SJSA1 (cell line): ENCODE data around the gene AHRR. TPM values are rescaled to one million over a fixed set of nuclear protein-coding genes. Genes with fewer than 3 reads are reported as not detected.

ENCODE experiments used
- DNase-seq, 2 experiments: peaks; one replicate each; pipeline ENCODE4 v3.0.0-alpha.2; 2015 to 2020; ENCODE audit warnings: low spot score in 2 of 2, low read depth in 1 of 2
- H3K27ac ChIP-seq: fragments of 250-450 bp; sonication (Bioruptor Pico); 2 replicates; pipeline ENCODE4 v1.5.1; 2020; ENCODE audit warnings: mild to moderate bottlenecking, moderate library complexity
- H3K27me3 ChIP-seq: fragments of 250-450 bp; sonication (Bioruptor Pico); replicated peaks from 2 replicates; pipeline ENCODE4 v1.5.1; 2020; ENCODE audit warnings: mild to moderate bottlenecking, moderate library complexity
- H3K36me3 ChIP-seq: fragments of 250-450 bp; sonication (Bioruptor Pico); 2 replicates; pipeline ENCODE4 v1.5.1; 2020; ENCODE audit warnings: mild to moderate bottlenecking
- H3K4me1 ChIP-seq: fragments of 250-450 bp; sonication (Bioruptor Pico); replicated peaks from 2 replicates; pipeline ENCODE4 v1.6.1; 2021; ENCODE audit warnings: mild to moderate bottlenecking
- H3K4me3 ChIP-seq: fragments of 250-450 bp; sonication (Bioruptor Pico); 2 replicates; pipeline ENCODE4 v1.5.1; 2020; ENCODE audit warnings: mild to moderate bottlenecking
- H3K9me3 ChIP-seq: fragments of 250-450 bp; sonication (Bioruptor Pico); replicated peaks from 2 replicates; pipeline ENCODE4 v1.5.1; 2020; ENCODE audit warnings: mild to moderate bottlenecking
- total RNA-seq: library from RNA; depleted of rRNA; stranded (reverse); fragments of >200 nt; shearing (Covaris generic); gene quantifications from 2 replicates; pipeline ENCODE4 v1.2.3, GENCODE V29; 2014

AHRR gene
- total RNA-seq, 1 experiment from 2014 or later, result 22.6 TPM

DNA sequence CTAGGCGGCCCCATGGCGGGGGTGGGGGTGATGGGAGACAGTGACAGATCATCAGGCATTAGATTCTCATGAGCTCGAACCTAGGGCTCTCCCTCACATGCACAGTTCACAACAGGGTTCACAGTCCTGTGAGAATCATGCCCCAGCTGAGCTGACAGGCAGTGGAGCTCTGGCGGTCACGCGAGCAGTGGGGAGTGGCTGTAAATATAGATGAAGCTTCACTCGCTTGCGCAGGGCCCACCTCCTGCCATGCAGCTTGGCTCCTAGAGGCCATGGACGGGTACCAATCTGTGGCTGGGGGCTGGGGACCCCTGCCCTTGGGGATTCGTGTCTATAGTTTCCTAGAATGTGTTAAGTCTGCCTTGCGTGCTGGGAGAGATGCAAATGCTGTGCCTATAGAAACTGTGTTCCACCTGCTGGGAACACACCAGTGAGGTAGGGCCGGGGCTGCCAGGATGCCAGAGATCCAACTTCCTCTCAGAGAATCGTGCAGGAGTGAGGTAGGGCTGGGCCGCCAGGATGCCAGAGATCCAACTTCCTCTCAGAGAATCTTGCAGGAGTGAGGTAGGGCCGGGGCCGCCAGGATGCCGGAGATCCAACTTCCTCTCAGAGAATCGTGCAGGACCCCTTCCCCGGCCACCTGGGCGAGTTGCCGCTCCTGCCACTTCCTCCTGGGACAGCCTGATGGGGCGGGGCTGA is 107.4 kb downstream of the AHRR start:
- Histone ChIP-seq H3K9me3 (no peaks in the 10 kb centered on the region), H3K4me1 (peaks cover 14% of the 10 kb centered on the region), H3K27ac (no peak overlapping the region), H3K27me3 (no peaks in the 10 kb centered on the region), H3K36me3 (peaks cover 51% of the 10 kb centered on the region), H3K4me3 (no peak overlapping the region)
- peak in 1 of 2 experiments; percentile 44 for DNase-seq

DNA sequence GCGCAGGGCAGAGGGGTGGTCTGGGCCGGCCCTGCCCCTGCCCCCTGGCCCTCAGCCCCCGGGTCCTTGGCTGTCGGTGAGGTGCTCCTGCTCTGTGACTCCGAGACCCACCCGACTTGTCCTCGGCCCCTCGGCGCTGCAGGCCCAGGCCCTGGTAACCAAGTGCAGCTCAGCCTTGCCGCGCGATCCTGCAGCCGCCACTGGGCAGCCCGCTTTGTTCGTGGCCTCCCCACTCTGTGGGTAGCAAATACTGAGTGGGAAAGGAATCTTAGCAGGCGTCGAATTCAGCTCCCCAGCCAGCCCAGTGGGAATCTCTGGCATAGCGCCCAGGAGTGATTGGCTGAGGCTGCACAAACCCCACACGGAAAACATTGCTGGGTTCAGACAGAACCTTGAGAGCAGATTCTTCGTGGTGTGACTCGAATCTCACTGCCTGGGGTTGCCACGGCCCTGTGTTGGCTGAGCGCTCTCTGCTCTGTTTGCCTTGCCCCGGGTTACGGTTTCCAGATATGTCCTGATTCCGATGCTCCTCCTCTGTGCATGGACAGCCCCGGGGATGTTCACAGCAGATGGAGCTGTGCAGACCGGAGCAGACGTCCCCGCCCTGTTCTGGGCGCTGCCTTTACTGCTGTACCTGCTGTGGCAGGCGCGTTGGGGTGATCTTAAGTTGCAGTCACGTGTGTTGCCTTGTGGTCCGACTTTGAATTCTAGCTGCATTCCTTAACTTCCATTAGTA is 108.1 kb downstream of the AHRR start:
- H3K27me3 ChIP-seq, result no peaks in the 10 kb centered on the region
- H3K36me3 ChIP-seq, result peaks cover 55% of the 10 kb centered on the region
- peak in 1 of 2 experiments; percentile 47 for DNase-seq
- no peak overlapping the region for H3K27ac ChIP-seq
- H3K4me1 ChIP-seq, result peaks cover 11% of the 10 kb centered on the region
- no peak overlapping the region for H3K4me3 ChIP-seq
- H3K9me3 ChIP-seq, result no peaks in the 10 kb centered on the region

DNA sequence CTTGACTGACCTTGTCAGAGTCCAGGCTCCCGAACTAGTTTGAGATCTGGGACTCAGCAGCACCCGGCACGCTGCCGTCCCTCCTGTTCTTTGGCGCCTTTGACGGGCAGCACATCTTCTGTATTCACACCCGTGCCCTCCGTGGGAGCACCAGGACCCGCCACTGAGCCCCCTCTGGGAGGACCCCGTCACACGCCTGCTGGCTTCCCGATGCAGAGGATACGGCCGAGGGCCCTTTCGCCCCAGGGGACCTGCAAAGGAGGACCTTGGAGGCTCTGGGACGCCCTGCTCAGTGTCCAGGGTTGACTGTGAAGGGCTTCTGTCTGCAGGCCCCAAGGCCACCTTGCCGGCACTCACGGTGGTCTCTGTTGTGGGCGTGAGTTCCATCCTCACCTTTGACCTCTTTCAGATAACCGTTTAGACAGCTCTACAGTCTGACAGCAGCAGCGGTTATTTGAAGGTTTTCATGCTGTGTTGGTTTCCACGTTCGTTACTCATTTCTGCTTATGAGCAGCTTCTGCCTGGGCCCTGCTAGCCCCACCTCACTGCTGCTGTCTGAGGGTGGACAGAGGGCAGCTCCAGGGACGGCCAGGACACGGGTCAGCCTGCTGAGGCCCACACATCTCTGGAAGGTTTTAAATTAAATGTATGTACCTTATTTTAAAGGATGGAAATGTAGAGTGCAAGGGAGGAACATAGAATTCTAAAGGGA is 108.9 kb downstream of the AHRR start:
- H3K4me3 ChIP-seq, result no peak overlapping the region
- no peaks in the 10 kb centered on the region for H3K9me3 ChIP-seq
- H3K36me3 ChIP-seq, result peaks cover 51% of the 10 kb centered on the region
- H3K27me3 ChIP-seq, result no peaks in the 10 kb centered on the region
- H3K4me1 ChIP-seq, result peaks cover 6% of the 10 kb centered on the region; the same call in 1 of the 2 replicates
- no peak overlapping the region for H3K27ac ChIP-seq
- DNase-seq, result peak in 1 of 2 experiments; percentile 45

DNA sequence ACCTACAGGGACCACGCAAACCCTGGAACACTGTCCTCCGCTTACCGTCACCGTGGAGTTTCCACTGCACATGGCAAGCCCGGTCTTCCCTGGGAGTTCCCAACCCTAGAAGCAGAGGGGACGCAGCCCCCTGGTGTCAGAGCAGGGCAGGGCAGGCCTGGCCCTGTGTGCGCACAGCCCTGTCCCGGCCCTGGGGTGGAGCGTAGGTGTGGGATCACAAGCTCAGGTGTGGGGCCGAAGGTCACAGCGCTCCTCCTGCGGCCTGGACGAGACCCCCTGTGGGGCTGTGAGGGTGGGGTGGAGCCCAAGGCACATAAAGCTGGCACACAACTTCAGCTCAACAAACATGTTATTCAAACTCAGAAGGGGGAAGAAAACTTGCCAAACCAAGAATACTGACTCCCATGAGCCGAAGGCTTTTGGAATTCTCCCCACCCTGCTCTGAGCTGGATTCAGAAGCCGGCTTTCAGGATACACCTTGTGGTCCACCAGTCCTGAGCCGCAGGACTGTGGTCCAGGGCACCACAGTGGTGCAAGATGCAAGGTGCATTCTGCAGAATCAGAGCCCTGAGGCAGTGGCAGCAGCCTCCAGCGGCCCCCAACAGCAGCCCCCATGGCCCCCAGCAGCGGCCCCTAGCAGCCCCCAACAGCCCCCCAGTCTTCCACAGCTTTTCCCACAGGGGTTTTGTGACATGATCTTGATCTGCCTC is 109.6 kb downstream of the AHRR start:
- Histone ChIP-seq H3K36me3 (peaks cover 51% of the 10 kb centered on the region), H3K27me3 (no peaks in the 10 kb centered on the region), H3K4me3 (no peak overlapping the region), H3K9me3 (no peaks in the 10 kb centered on the region), H3K27ac (no peak overlapping the region), H3K4me1 (peaks cover 6% of the 10 kb centered on the region; the same call in 1 of the 2 replicates)
- peak; percentile 52 to 78 for DNase-seq

DNA sequence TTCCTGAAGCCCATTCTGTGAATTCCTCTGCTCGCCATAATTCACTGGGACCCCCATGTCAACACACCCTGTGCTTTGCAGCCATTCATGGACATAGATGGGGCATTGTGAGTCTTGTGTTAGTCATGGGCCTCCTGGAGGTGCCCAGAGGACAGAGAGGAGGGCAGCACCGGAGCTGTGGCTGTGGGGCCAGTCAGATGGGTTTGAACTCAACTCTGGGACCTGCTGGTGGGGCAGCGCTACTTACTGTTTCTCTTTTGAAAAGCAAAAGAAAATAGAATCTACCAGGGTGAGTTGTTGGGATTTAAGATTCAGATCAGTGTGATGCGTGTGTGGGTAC is 110.2 kb downstream of the AHRR start:
- DNase-seq, result peak in 1 of 2 experiments; percentile 37
- Histone ChIP-seq H3K9me3 (no peaks in the 10 kb centered on the region), H3K27ac (no peak overlapping the region), H3K4me3 (no peak overlapping the region), H3K36me3 (peaks cover 51% of the 10 kb centered on the region), H3K4me1 (peaks cover 6% of the 10 kb centered on the region; the same call in 1 of the 2 replicates), H3K27me3 (no peaks in the 10 kb centered on the region)

DNA sequence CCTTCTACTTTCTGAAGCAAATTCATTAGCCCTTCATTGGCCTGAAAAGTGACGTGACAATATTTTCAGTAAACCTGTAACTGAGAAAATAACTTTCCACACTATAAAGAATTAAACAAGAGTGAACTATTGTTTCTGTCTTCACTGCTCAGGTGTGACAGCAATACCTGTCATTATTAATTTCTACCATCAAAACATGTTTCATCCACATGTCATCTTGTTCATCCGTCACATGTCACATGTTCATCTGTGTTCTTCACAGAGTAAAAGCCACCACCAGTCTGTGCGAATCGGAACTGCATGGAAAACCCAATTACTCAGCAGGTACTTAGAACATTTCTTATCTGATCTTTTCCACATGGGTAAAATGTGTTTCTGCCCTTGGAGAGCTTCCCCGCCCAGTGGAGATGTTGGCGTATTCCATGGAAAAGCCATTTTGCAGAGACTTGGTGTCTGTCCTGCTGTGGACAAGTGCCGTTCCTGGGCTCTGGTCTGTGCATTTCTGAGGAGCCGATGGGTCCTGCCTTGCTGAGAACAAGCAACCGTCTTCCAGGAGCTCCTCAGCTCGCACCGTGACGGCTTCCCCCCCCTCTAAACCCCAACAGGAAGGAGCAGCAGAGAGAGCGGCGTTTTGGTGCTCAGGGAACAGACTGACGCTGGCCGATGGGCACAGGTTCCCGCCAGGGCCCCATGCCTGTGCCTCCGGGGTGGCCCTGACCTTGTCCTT is 110.8 kb downstream of the AHRR start:
- H3K27ac ChIP-seq, result no peak overlapping the region
- no peaks in the 10 kb centered on the region for H3K27me3 ChIP-seq
- peak in 1 of 2 experiments; percentile 41 for DNase-seq
- peaks cover 51% of the 10 kb centered on the region for H3K36me3 ChIP-seq
- no peak overlapping the region for H3K4me3 ChIP-seq
- H3K4me1 ChIP-seq, result peaks cover 6% of the 10 kb centered on the region; the same call in 1 of the 2 replicates
- no peaks in the 10 kb centered on the region for H3K9me3 ChIP-seq

DNA sequence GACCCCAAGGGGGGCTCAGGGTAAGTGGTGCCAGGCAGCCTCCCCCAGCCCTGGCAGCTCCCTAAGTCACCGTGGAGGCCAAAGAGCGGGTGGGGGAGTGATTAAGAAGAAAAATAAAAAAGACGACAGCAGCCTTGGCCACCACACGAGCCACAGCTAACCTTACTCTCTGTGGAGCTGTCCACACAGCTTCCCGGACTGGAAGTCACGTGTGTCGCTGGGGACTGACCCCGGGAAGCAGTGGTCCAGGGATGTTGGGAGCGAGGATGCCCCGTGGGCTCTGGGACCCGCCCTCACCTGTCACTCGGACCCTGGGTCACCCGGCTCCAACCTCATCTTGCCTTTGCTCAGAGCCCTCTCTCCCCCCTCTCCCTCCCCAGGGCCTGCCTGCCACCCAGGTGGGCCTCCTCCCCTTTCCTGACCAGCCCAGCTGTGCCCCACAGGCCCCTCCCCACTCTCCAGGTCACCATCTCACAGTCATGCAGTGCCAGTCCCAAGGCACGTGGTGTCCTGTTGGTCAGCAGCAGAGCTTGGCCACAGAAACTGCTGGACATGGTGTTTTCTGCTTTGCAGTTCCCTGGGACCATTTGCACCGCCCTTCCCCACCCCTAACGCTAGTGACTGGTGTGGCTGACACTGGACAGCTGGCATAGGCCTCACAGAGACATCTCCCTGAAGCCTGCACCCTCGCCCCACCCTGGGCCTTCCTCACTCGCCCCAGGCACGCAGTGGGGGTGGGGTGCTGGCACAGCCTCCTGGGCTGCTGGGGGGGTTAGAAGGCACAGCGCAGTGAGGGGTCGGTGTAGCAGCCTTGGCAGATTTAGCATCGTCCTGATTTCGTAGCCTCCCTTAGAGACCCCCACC is 111.6 kb downstream of the AHRR start:
- Histone ChIP-seq H3K9me3 (no peaks in the 10 kb centered on the region), H3K27me3 (no peaks in the 10 kb centered on the region), H3K4me3 (no peak overlapping the region), H3K36me3 (peaks cover 43% of the 10 kb centered on the region), H3K27ac (no peak overlapping the region), H3K4me1 (peaks cover 6% of the 10 kb centered on the region; the same call in 1 of the 2 replicates)
- DNase-seq, result peak in 1 of 2 experiments; percentile 44

DNA sequence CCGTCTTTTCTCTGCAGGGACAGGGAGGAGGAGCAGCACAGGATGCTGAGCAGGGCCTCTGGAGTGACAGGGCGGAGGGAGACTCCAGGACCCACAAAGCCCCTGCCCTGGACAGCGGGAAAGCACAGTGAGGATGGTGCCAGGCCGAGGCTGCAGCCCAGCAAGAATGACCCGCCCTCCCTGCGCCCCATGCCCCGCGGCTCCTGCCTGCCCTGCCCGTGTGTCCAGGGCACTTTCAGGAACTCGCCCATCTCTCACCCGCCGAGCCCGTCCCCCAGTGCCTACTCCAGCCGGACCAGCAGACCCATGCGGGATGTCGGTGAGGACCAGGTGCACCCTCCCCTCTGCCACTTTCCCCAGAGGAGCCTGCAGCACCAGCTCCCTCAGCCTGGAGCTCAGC is 112.3 kb downstream of the AHRR start:
- Histone ChIP-seq H3K27me3 (no peaks in the 10 kb centered on the region), H3K36me3 (peaks cover 36% of the 10 kb centered on the region), H3K4me1 (peaks cover 6% of the 10 kb centered on the region; the same call in 1 of the 2 replicates), H3K9me3 (no peaks in the 10 kb centered on the region), H3K4me3 (no peak overlapping the region), H3K27ac (no peak overlapping the region)
- peak in 1 of 2 experiments; percentile 49 for DNase-seq

DNA sequence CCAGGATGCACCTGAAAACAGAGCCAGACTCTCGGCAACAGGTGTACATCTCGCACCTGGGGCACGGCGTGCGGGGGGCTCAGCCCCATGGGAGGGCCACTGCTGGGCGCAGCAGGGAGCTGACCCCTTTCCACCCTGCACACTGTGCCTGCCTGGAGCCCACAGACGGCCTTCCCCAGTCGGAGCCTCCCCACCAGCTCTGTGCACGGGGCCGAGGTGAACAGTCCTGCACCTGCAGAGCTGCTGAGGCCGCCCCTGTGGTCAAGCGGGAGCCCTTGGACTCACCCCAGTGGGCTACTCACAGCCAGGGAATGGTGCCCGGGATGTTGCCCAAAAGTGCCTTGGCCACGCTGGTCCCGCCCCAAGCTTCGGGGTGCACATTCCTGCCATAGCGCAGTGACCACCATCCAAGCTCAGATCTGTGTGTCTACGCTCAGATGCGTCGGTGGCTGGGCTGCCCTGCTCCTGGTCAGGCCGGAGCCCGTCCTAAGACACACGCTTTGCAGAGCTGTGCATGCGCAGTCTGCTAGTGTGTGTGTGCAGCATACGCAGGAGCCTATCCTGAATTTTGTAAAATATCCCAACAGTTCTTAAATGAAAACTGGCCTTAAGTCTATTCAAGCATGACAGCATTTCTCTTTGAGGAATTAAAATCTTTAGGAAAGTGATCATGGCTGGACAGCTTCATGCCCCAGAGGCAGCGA is 113.1 kb downstream of the AHRR start:
- Histone ChIP-seq H3K9me3 (no peaks in the 10 kb centered on the region), H3K27me3 (no peaks in the 10 kb centered on the region), H3K4me1 (peaks cover 6% of the 10 kb centered on the region; the same call in 1 of the 2 replicates), H3K27ac (no peak overlapping the region), H3K36me3 (peaks cover 35% of the 10 kb centered on the region), H3K4me3 (no peak overlapping the region)
- DNase-seq, result peak in 1 of 2 experiments; percentile 50

DNA sequence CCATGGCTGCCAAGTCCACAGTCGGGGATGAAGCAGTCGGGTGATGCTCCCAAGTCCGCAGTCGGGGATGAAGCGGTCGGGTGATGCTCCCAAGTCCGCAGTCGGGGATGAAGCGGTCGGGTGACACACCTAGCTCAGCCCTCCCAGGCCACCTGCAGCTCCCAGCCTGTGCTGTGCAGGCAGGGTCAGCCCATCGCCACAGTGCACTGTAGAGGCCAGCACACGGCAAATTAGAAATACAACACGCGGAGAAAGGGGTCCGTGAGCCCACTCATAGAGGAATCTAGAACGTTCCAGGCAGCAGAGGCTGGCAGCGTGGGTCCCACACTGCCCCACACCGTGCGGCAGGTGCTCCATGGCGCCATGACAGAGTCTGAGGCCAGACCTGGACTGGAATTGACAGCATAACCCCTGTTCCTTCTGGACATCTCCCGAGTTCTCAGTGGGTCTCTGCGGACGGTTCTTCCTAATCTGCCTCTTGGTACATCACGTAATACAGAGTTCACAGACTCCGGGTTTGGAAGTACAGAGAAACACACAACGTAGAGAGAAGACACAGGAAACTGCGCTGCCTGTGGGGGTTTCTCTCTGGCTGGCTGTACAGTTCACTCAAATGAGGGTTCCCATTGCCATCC is 113.8 kb downstream of the AHRR start:
- peak in 1 of 2 experiments; percentile 40 for DNase-seq
- Histone ChIP-seq H3K27ac (no peak overlapping the region), H3K4me3 (no peak overlapping the region), H3K9me3 (no peaks in the 10 kb centered on the region), H3K36me3 (peaks cover 28% of the 10 kb centered on the region), H3K27me3 (no peaks in the 10 kb centered on the region), H3K4me1 (peaks cover 6% of the 10 kb centered on the region; the same call in 1 of the 2 replicates)

DNA sequence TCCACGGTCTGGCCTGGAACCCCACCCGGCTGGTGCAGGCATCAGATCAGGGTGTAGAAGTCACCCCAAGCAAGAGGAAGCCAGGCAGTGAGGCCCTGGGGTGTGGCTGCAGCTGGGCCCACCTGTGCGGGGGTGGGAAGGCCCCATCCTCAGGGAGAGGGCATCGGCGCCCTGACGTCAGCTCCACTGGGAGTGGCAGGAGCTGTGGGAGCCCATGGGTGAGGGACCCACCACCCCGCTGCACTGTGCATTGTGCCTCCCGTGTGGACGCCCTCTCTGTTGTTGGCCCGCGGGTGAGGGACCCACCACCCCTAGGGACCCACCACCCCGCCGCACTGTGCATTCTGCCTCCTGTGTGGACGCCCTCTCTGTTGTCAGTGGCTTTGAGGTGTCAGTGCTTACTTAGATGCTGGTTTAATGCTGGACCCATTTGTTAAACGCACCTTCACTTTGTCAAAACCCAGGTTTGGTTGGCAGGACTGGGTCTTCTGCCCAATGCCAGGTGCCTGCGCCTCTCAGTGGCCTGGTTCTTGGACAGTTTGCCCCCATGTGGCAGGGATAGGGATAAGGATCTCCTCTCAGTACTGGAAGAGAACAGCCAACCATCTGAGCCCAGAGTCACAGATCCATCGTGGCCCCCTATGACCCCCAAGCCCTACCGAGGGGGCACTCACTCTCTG is 114.6 kb downstream of the AHRR start:
- DNase-seq, result peak; percentile 36 to 67
- H3K27me3 ChIP-seq, result no peaks in the 10 kb centered on the region
- peaks cover 1% of the 10 kb centered on the region; the same call in 1 of the 2 replicates for H3K4me1 ChIP-seq
- no peak overlapping the region for H3K4me3 ChIP-seq
- H3K9me3 ChIP-seq, result no peaks in the 10 kb centered on the region
- no peak overlapping the region for H3K27ac ChIP-seq
- H3K36me3 ChIP-seq, result peaks cover 20% of the 10 kb centered on the region
